T-helper 2 cell treated with Interferon-gamma antibody and Interleukin-4, amounts not matched to agents 100 ng/mL and 5 ng/mL, for 36 hours (primary cell): ENCODE measurements around the gene OR6Q1. TPM values are rescaled to one million over a fixed set of nuclear protein-coding genes. Genes with fewer than 3 reads are reported as not detected.

Source experiments
- intact Hi-C: fragments of 100-400 bp; cut with micrococcal nuclease; formaldehyde crosslinking; loops from one replicate; pipeline ENCODE4 v1.15.1; 2023
- total RNA-seq: library from RNA; stranded (reverse); gene quantifications from 2 replicates; pipeline ENCODE4 v1.2.3, GENCODE V29; 2022

Gene OR6Q1
- total RNA-seq, 1 donor from 2014 or later = not detected

DNA sequence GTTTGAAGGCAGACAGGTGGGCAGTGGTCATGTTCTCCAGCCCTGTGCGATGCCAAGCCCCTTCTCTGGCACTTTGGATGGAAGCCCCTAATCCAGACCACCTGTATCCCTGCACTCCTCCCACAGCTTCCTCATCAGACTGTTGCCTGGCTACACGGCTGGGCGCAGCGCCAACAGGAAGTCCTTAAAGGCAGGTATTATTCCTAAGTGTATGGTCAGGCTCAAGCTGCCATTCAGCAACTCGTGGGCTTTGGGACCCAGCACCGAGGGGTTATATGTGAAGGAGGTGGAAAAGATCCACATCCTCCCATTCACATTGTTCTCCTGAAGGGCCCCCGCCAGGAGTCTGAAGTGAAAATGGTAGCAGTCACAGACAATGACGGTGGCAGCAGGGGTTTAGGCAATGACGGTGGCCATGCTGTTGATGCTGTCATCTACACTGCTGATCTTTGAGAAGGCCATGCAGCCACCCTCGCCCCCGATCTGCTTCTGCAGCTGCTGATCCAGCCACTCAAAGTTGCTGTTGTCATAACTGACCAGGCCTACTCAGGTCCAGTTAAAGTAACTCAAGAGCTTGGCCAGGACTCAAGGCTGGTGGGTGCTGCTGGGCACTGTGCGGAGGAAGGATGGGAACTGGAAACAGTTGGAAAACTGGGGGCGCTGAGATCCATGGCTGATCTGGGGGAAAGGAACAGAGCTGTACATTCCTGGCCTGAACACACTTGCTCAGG is 27.7 kb downstream of the OR6Q1 start:
- intact Hi-C loops = no loop called here

DNA sequence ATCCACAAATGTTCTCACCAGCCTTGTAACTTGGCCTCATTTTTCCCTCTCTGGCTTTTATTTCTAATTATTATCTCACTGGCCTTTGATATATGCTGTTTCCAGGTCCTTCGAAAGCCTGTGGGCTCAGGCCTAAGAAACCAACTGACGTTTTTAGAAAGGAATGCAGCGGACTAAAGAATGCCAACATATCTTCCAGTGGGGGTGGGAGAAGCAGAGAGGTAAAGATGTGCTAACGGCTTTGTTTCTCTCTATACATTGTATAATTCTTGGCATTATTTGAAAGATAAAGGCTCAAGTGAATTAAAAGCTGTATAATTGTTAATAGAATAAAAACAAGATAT is 28.2 kb downstream of the OR6Q1 start:
- intact Hi-C loops = no loop called here

DNA sequence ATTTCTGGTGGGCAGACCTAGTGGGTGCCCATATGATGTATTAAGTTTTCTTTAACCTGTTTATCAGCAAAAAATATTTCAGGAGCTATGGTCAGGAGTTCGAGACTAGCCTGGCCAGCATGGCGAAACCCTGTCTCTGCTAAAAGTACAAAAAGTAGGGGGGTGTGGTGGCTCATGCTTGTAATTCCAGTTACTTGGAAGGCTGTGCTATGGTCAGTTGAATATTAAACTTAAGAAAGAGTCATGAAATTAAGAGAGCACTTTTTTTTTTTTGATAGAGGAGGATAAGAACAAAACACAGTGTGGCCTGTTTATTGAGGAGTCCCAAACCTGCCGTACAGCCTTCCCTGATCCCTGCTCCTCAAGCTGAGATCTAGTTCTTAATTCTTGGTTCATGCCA is 29.8 kb downstream of the OR6Q1 start:
- intact Hi-C loops = no loop called here

GRCh38 chr11:58060939-58061672 is 30.4 kb downstream of the OR6Q1 start:
- intact Hi-C loops = no loop called here

- intact Hi-C loops = no loop called here
These were observed 31.1 kb downstream of the OR6Q1 start for GRCh38 chr11:58061813-58062212.

DNA sequence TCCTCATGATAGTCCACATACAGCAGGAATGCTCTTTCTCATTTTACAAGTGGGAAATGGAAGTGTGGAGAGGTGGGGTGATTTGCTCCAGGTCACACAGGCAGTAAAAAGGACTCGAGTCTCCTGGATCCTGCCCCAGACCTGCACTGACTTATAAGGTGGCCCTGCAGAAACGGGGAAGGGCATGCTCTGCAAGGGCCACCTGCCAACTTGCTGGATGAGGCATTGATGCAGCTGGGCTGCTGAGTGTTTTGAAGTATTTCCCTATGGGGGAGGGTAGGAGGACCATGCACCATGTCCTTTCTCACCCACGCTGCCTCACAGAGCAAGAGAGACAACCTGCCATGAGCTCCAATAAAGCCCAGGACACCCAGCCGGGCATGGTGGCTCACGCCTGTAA is 36.9 kb downstream of the OR6Q1 start:
- intact Hi-C loops = no loop called here

GRCh38 chr11:58068655-58069054 is 37.9 kb downstream of the OR6Q1 start:
- intact Hi-C loops = no loop called here

DNA sequence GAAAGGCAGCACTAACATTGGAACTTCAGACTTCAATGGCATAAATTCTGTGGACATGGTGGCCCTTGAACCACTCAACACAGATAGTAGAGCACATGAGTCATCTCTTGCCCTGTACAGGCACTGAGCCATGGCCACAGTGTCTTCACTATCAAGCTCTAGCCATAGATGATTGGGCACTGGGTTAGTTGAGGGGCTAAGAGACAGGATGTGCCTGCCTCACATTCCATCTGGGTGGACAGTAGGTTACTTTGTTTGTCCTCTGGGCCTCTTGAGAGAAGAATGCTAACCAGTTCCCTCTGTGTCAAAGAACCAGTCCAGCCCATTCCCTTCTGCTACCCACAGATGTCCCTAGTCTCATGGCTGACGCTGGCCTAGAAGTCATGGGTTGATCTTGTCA is 39.8 kb downstream of the OR6Q1 start:
- intact Hi-C loops = no loop called here

GRCh38 chr11:58075781-58076180 is 45.0 kb downstream of the OR6Q1 start:
- intact Hi-C loops = no loop called here

Other genes starting within 250 kb of the OR6Q1 start
- gene OR9Q1, start 7.1 kb upstream of the OR6Q1 start, total RNA-seq = not detected in 2 replicates
- not detected in 2 replicates for gene OR9I1, start 94.6 kb downstream of the OR6Q1 start, total RNA-seq
- gene OR9Q2, start 158.1 kb downstream of the OR6Q1 start, total RNA-seq = not detected in 2 replicates
- not detected in 2 replicates for gene OR1S2, start 173.2 kb downstream of the OR6Q1 start, total RNA-seq
- gene OR1S1, start 181.8 kb downstream of the OR6Q1 start, total RNA-seq = not detected in 2 replicates
- gene OR10Q1, start 198.0 kb downstream of the OR6Q1 start, total RNA-seq = not detected in 2 replicates
- gene OR10W1, start 237.3 kb downstream of the OR6Q1 start, total RNA-seq = not detected in 2 replicates